GM12878 (cell line): ENCODE measurements around the gene YPEL2.

Experiments
- CEBPZ ChIP-seq: fragments of 150-350 bp; IDR thresholded peaks from 2 replicates; pipeline ENCODE4 v1.6.1; 2016; ENCODE audit warnings: low read depth, low read length
- CREB1 ChIP-seq: IDR thresholded peaks from 2 replicates; pipeline ENCODE4 v1.6.1; 2012; ENCODE audit warnings: low read depth, mild to moderate bottlenecking, inconsistent platforms
- EZH2 ChIP-seq: IDR thresholded peaks from 2 replicates; pipeline ENCODE4 v1.6.1; 2012; ENCODE audit warnings: low read depth, mild to moderate bottlenecking, control low read depth, inconsistent platforms, low read length, borderline replicate concordance; ENCODE audit not compliant: control insufficient read depth
- PML ChIP-seq: IDR thresholded peaks from 2 replicates; pipeline ENCODE4 v1.6.1; 2012; ENCODE audit warnings: low read length, inconsistent platforms
- POLR2A ChIP-seq: IDR thresholded peaks from 2 replicates; pipeline ENCODE4 v1.6.1; 2011; ENCODE audit warnings: low read depth, mild to moderate bottlenecking, low read length
- POLR2AphosphoS2 ChIP-seq: IDR thresholded peaks from 2 replicates; pipeline ENCODE4 v1.6.1; 2011; ENCODE audit warnings: low read depth, mild to moderate bottlenecking, low read length, improper control_type of control experiment, moderate library complexity
- RAD21 ChIP-seq: IDR thresholded peaks from 2 replicates; pipeline ENCODE4 v1.6.1; 2011; ENCODE audit warnings: mild to moderate bottlenecking, low read depth, low read length, moderate library complexity; ENCODE audit not compliant: insufficient read depth
- STAT3 ChIP-seq: IDR thresholded peaks from 2 replicates; pipeline ENCODE4 v1.6.1; 2011; ENCODE audit warnings: low read depth, low read length, improper control_type of control experiment
- SUZ12 ChIP-seq: fragments of 200-600 bp; sonication (generic); IDR thresholded peaks from one replicate; pipeline ENCODE4 v1.6.1; 2018; ENCODE audit warnings: antibody characterized with exemption, mild to moderate bottlenecking; ENCODE audit not compliant: unreplicated experiment

GRCh38 chr17:59341922-59342321 lies 10.5 kb downstream of the YPEL2 start:
- no peak for TF ChIP-seq POLR2A
- no peak for TF ChIP-seq CREB1
- TF ChIP-seq CEBPZ = no peak
- no peak for TF ChIP-seq PML
- TF ChIP-seq POLR2AphosphoS2 = no peak
- no peak for TF ChIP-seq STAT3
- no peak for TF ChIP-seq EZH2
- no peak for TF ChIP-seq RAD21
- TF ChIP-seq SUZ12 = no peak
